K562 (cell line): Measurements from ENCODE around the gene CHRNB1. TPM values are rescaled to one million over a fixed set of nuclear protein-coding genes. Genes with fewer than 3 reads are reported as not detected.

Experiments used
- ATF3 ChIP-seq, 2 experiments: fragments of 450-650 bp in 1 of 2; sonication (generic) in 1 of 2; formaldehyde crosslinking in 1 of 2; IDR thresholded peaks in 1 of 2; conservative IDR thresholded peaks in 1 of 2; 2 replicates each; pipeline versions ENCODE4 v1.6.1 to v1.8.1; 2016 to 2023; ENCODE audit warnings: mild to moderate bottlenecking in 2 of 2, moderate library complexity in 2 of 2, inconsistent platforms in 1 of 2, missing genetic modification reagents in 1 of 2
- HDAC6 ChIP-seq: IDR thresholded peaks from 2 replicates; pipeline ENCODE4 v1.6.1; 2012; ENCODE audit warnings: low read depth, mild to moderate bottlenecking, control low read depth, inconsistent platforms, low read length, moderate library complexity
- MAZ ChIP-seq, 2 experiments: fragments of 450-650 bp in 1 of 2; sonication (generic) in 1 of 2; formaldehyde crosslinking; IDR thresholded peaks in 1 of 2; conservative IDR thresholded peaks in 1 of 2; 2 replicates each; pipeline versions ENCODE4 v1.4.0 to v1.5.0; 2020; ENCODE audit warnings: mild to moderate bottlenecking in 1 of 2, missing genetic modification reagents in 1 of 2
- MYBL2 ChIP-seq, 2 experiments: fragments of 450-650 bp in 1 of 2; sonication (generic) in 1 of 2; formaldehyde crosslinking in 1 of 2; IDR thresholded peaks; 2 replicates each; pipeline versions ENCODE4 v1.6.1 to v1.8.1; 2017 to 2022; ENCODE audit warnings: borderline replicate concordance in 1 of 2, inconsistent platforms in 1 of 2, low read depth in 1 of 2, mild to moderate bottlenecking in 1 of 2, missing genetic modification reagents in 1 of 2, moderate library complexity in 1 of 2
- NCOA4 ChIP-seq: fragments of 450-650 bp; IDR thresholded peaks from 2 replicates; pipeline ENCODE4 v1.6.1; 2018; ENCODE audit warnings: mild to moderate bottlenecking; ENCODE audit not compliant: partially characterized antibody
- NR4A1 ChIP-seq, 2 experiments: fragments of 250-450 bp in 1 of 2; fragments of 450-650 bp in 1 of 2; sonication (Bioruptor Pico) in 1 of 2; IDR thresholded peaks; 2 replicates each; pipeline versions ENCODE4 v1.4.0 to v1.6.1; 2016 to 2020; ENCODE audit warnings: mild to moderate bottlenecking in 2 of 2, missing compliant biosample characterization in 1 of 2, missing genetic modification characterization in 1 of 2, moderate library complexity in 1 of 2
- PRMT5 ChIP-seq: sonication (generic); formaldehyde crosslinking; IDR thresholded peaks from 2 replicates; pipeline ENCODE4 v1.5.0; 2020; ENCODE audit warnings: missing genetic modification reagents
- REST ChIP-seq, 2 experiments: fragments of 450-650 bp; formaldehyde crosslinking in 1 of 2; IDR thresholded peaks; 2 replicates each; pipeline versions ENCODE4 v1.4.0 to v1.6.1; 2014 to 2020; ENCODE audit warnings: mild to moderate bottlenecking in 2 of 2, borderline replicate concordance in 1 of 2, low read depth in 1 of 2
- SFPQ ChIP-seq: fragments of 200-400 bp; formaldehyde crosslinking; IDR thresholded peaks from 2 replicates; pipeline ENCODE4 v1.6.1; 2017; ENCODE audit warnings: mild to moderate bottlenecking, low read depth, low read length, moderate library complexity
- SMARCA4 ChIP-seq: fragments of 450-650 bp; IDR thresholded peaks from 2 replicates; pipeline ENCODE4 v1.6.1; 2016
- SNAPC5 ChIP-seq: fragments of 250-450 bp; sonication (Bioruptor Pico); IDR thresholded peaks from 2 replicates; pipeline ENCODE4 v1.8.0; 2021; ENCODE audit warnings: moderate library complexity, mild to moderate bottlenecking, inconsistent platforms
- ZNF12 ChIP-seq: sonication (generic); formaldehyde crosslinking; IDR thresholded peaks from 2 replicates; pipeline ENCODE4 v1.4.0; 2020; ENCODE audit warnings: mild to moderate bottlenecking, missing genetic modification reagents
- ZNF444 ChIP-seq: fragments of 250-450 bp; sonication (Bioruptor Pico); IDR thresholded peaks from 2 replicates; pipeline ENCODE4 v1.4.0; 2020; ENCODE audit warnings: mild to moderate bottlenecking, moderate library complexity
- polyA plus RNA-seq, 8 experiments: library from polyadenylated mRNA; depleted of rRNA in 4 of 8; stranded (reverse) in 5 of 8; unstranded in 3 of 8; fragments of >200 nt; fragmentation: Nextera tagmentation in 2 of 8; fragmentation: Illumina TruSeq in 1 of 8; extraction: Ambion mirVana in 2 of 8; extraction: Trizol in 1 of 8; gene quantifications; 2 replicates each; pipeline versions ENCODE4 v1.2.1 to v1.2.3, GENCODE V29; 2011 to 2014; ENCODE audit warnings: inconsistent platforms in 1 of 8, missing spikeins in 1 of 8
- total RNA-seq, 7 experiments: library from RNA; depleted of rRNA in 6 of 7; stranded (reverse); fragments of >200 nt in 6 of 7; fragmentation: Illumina TruSeq in 2 of 7; extraction: Trizol in 2 of 7; gene quantifications; 2 replicates each; pipeline versions ENCODE4 v1.2.1 to v1.2.3, GENCODE V29; 2011 to 2021; ENCODE audit warnings: low replicate concordance in 1 of 7

Gene CHRNB1
- total and polyA plus RNA-seq, 9 of the 15 experiments (the other 6 are each of a cell fraction or from before 2014, with no cell fraction given): 4.7 to 12.3 (median 6.8) TPM

GRCh38 chr17:7484067-7484918, 39.4 kb downstream of the CHRNB1 start, which contains the start of gene POLR2A (continued):
- TF ChIP-seq HDAC6 (no peak), ATF3 (IDR thresholded peaks at IDR 0.05) (no peak), ATF3 (CRISPR knock-in tag; conservative IDR thresholded peaks at IDR 0.05) (peak; percentile 71; the same call in 1 of the 2 replicates), NCOA4 (no peak), MYBL2 (IDR thresholded peaks at IDR 0.05; ENCODE audit: low read depth) (no peak), MYBL2 (CRISPR knock-in tag; IDR thresholded peaks at IDR 0.05; ENCODE audit: borderline replicate concordance) (no peak), MAZ (CRISPR knock-in tag; conservative IDR thresholded peaks at IDR 0.05 in 1 of 2, IDR thresholded peaks at IDR 0.05 in 1 of 2) (peak; percentile 97 to 98), SFPQ (no peak), SMARCA4 (no peak), PRMT5 (CRISPR knock-in tag) (no peak), ZNF12 (CRISPR knock-in tag) (0 out of 2 replicates have a peak, but pooled peaks have one; percentile 9), NR4A1 (CRISPR knock-in tag; IDR thresholded peaks at IDR 0.05) (no peak), NR4A1 (tag; IDR thresholded peaks at IDR 0.05) (no peak), ZNF444 (no peak), SNAPC5 (CRISPR knock-in tag) (no peak), REST (IDR thresholded peaks at IDR 0.05; ENCODE audit: borderline replicate concordance) (no peak; the same call in 1 of the 2 replicates), REST (CRISPR knock-in tag; IDR thresholded peaks at IDR 0.05; ENCODE audit: low read depth) (no peak)
